Endothelial cell of umbilical vein (primary cell): ENCODE measurements around the gene KIF19. TPM values are rescaled to one million over a fixed set of nuclear protein-coding genes. Genes with fewer than 3 reads are reported as not detected.

ENCODE experiments used
- BruUV-seq: library from RNA; stranded (reverse); fragments of 400-500 nt; replicated peaks from 2 replicates; lab custom pipeline; 2021; lab: Mats Ljungman, UMichigan
- CTCF ChIA-PET: fragments of 300-600, 350-600 bp; sonication (Branson Sonifier 250); formaldehyde crosslinking; loops from one replicate; lab custom pipeline; 2021; ENCODE audit warnings: antibody characterized with exemption, inconsistent platforms; lab: Charles Lee
- POLR2A ChIA-PET: fragments of 300-600, 350-600 bp; sonication (Branson Sonifier 250); formaldehyde crosslinking; loops from one replicate; lab custom pipeline; 2021; ENCODE audit warnings: antibody characterized with exemption, inconsistent platforms; lab: Charles Lee
- DNase-seq: peaks from one replicate; pipeline ENCODE4 v3.0.0-alpha.2; 2011; ENCODE audit warnings: low read depth, low spot score
- FAIRE-seq: peaks from 2 replicates; lab custom pipeline; 2011; peaks lifted over from hg19 to GRCh38; lab: Jason Lieb, UNC
- H2AFZ ChIP-seq: 2 replicates; pipeline ENCODE4 v1.6.0; 2012; ENCODE audit warnings: low read depth, low read length, control low read depth, inconsistent platforms
- H3K27ac ChIP-seq: 2 replicates; pipeline ENCODE4 v1.5.1; 2011; ENCODE audit warnings: low read depth, mild to moderate bottlenecking, control low read depth, low read length, moderate library complexity; ENCODE audit not compliant: insufficient read depth
- H3K27me3 ChIP-seq, 2 experiments: 2 replicates each; pipeline versions ENCODE4 v1.6.0 to v1.6.1; 2011; ENCODE audit warnings: low read length in 2 of 2, mixed read lengths in 1 of 2; ENCODE audit not compliant: control insufficient read depth in 2 of 2, insufficient read depth in 2 of 2
- H3K36me3 ChIP-seq, 2 experiments: 2 replicates in 1 of 2; 3 replicates in 1 of 2; pipeline ENCODE4 v1.5.1; 2011; ENCODE audit warnings: low read length in 2 of 2, mild to moderate bottlenecking in 1 of 2, moderate library complexity in 1 of 2; ENCODE audit not compliant: control insufficient read depth in 2 of 2, insufficient read depth in 2 of 2; ENCODE audit errors: extremely low read depth in 1 of 2
- H3K4me1 ChIP-seq: 3 replicates; pipeline ENCODE4 v1.5.1; 2011; ENCODE audit warnings: mild to moderate bottlenecking, low read length; ENCODE audit not compliant: control insufficient read depth, insufficient read depth; ENCODE audit errors: extremely low read depth
- H3K4me2 ChIP-seq: 2 replicates; pipeline ENCODE4 v1.6.1; 2011; ENCODE audit warnings: low read length, control low read depth, mixed read lengths; ENCODE audit not compliant: insufficient read depth
- H3K4me3 ChIP-seq, 3 experiments: fragments of 200-600 bp in 1 of 3; sonication (generic), shearing (Covaris generic) in 1 of 3; replicated peaks in 1 of 3; 2 replicates each; pipeline ENCODE4 v1.5.1; 2011 to 2016; ENCODE audit warnings: control low read depth in 3 of 3, low read length in 3 of 3, mild to moderate bottlenecking in 2 of 3, inconsistent platforms in 1 of 3, low read depth in 1 of 3, moderate library complexity in 1 of 3; ENCODE audit not compliant: insufficient read depth in 1 of 3
- H3K79me2 ChIP-seq: 2 replicates; pipeline ENCODE4 v1.6.0; 2012; ENCODE audit warnings: low read length, inconsistent platforms; ENCODE audit not compliant: control insufficient read depth, insufficient read depth
- H3K9ac ChIP-seq: replicated peaks from 2 replicates; pipeline ENCODE3; 2011; ENCODE audit warnings: low read length, control low read depth; ENCODE audit not compliant: insufficient read depth; ENCODE audit errors: extremely low read depth
- H3K9me1 ChIP-seq: replicated peaks from 3 replicates; pipeline ENCODE4 v1.6.0; 2011; ENCODE audit warnings: mild to moderate bottlenecking, low read length; ENCODE audit not compliant: control insufficient read depth, insufficient read depth; ENCODE audit errors: extremely low read depth
- H3K9me3 ChIP-seq: replicated peaks from 2 replicates; pipeline ENCODE4 v1.5.1; 2012; ENCODE audit warnings: low read length, inconsistent platforms; ENCODE audit not compliant: control insufficient read depth, insufficient read depth
- H4K20me1 ChIP-seq: replicated peaks from 2 replicates; pipeline ENCODE3; 2011; ENCODE audit warnings: mild to moderate bottlenecking, low read length; ENCODE audit not compliant: control insufficient read depth, insufficient read depth; ENCODE audit errors: extremely low read depth
- CTCF ChIP-seq, 2 donors: IDR thresholded peaks; 1 replicate in 1 of 2; 2 replicates in 1 of 2; pipeline ENCODE4 v1.5.1; 2011; ENCODE audit warnings: low read length in 2 of 2, mild to moderate bottlenecking in 2 of 2, moderate library complexity in 2 of 2, control low read depth in 1 of 2, inconsistent platforms in 1 of 2, low read depth in 1 of 2; ENCODE audit not compliant: insufficient read depth in 1 of 2; ENCODE audit errors: extremely low read depth in 1 of 2
- EZH2 ChIP-seq: IDR thresholded peaks from 2 replicates; pipeline ENCODE4 v1.6.1; 2012; ENCODE audit warnings: borderline replicate concordance, low read depth, mild to moderate bottlenecking, moderate library complexity, low read length, inconsistent platforms; ENCODE audit not compliant: severe bottlenecking
- FOS ChIP-seq: IDR thresholded peaks from 2 replicates; pipeline ENCODE4 v1.6.1; 2011; ENCODE audit warnings: mild to moderate bottlenecking, low read length, moderate library complexity, borderline replicate concordance; ENCODE audit not compliant: insufficient read depth
- GATA2 ChIP-seq: IDR thresholded peaks from 2 replicates; pipeline ENCODE4 v1.7.0; 2011; ENCODE audit warnings: low read depth, mild to moderate bottlenecking, moderate library complexity, mixed read lengths, low read length; ENCODE audit not compliant: insufficient read length, insufficient read depth
- JUN ChIP-seq: IDR thresholded peaks from 2 replicates; pipeline ENCODE4 v1.6.1; 2011; ENCODE audit warnings: borderline replicate concordance, low read depth; ENCODE audit not compliant: insufficient read length, insufficient read depth
- MYC ChIP-seq: IDR thresholded peaks from one replicate; pipeline ENCODE4 v1.6.1; 2011; ENCODE audit warnings: mild to moderate bottlenecking, low read depth, low read length
- POLR2A ChIP-seq: IDR thresholded peaks from 2 replicates; pipeline ENCODE4 v1.6.1; 2012; ENCODE audit warnings: low read depth, mild to moderate bottlenecking, control low read depth, low read length
- POLR2AphosphoS5 ChIP-seq: IDR thresholded peaks from 2 replicates; pipeline ENCODE4 v1.6.1; 2012; ENCODE audit warnings: low read depth, mild to moderate bottlenecking, control low read depth, low read length, moderate library complexity; ENCODE audit not compliant: insufficient read depth
- dilution Hi-C: fragments of 300-500 bp; cut with MboI; formaldehyde crosslinking; loops from one replicate; pipeline ENCODE4 v1.15.0; 2019; ENCODE audit warnings: low sequenced_read_pairs; ENCODE audit not compliant: extremely low pct_ligation_motif_present
- intact Hi-C: fragments of 100-400 bp; cut with micrococcal nuclease; formaldehyde crosslinking; loops from one replicate; pipeline ENCODE4 v1.10.0; 2022
- polyA plus RNA-seq, 4 experiments: library from polyadenylated mRNA; depleted of rRNA in 3 of 4; stranded (reverse) in 3 of 4; unstranded in 1 of 4; fragments of >200 nt; gene quantifications; 2 replicates each; pipeline versions ENCODE4 v1.2.1 to v1.2.3, GENCODE V29; 2011 to 2012; ENCODE audit warnings: missing spikeins in 1 of 4
- total RNA-seq: library from RNA; stranded (reverse); gene quantifications from 2 replicates; pipeline ENCODE4 v1.2.3, GENCODE V29; 2021
- TF ChIP-seq, protein P1 (sequence below): IDR thresholded peaks from 2 replicates; pipeline ENCODE4 v1.6.1; 2011; ENCODE audit not compliant: insufficient read depth, insufficient read length

KIF19 gene
- total and polyA plus RNA-seq, 2 donors (not counting 3 experiments of a cell fraction or from before 2014, with no cell fraction given): 0.10 to 0.84 TPM

- dilution Hi-C loops: no loop called here
- POLR2A ChIA-PET: no interaction called here
- H3K36me3 ChIP-seq: no peaks in the 10 kb centered on the region
Measured at GRCh38 chr17:74390680-74391653, 64.9 kb downstream of the KIF19 start.

More at GRCh38 chr17:74390680-74391653, 64.9 kb downstream of the KIF19 start:
- Histone ChIP-seq H3K9me1 (no peaks in the 10 kb centered on the region), H3K9ac (no peak overlapping the region), H3K27ac (no peak overlapping the region), H3K4me2 (no peak overlapping the region), H4K20me1 (no peaks in the 10 kb centered on the region), H3K79me2 (no peaks in the 10 kb centered on the region), H3K27me3 (no peaks in the 10 kb centered on the region), H3K9me3 (no peaks in the 10 kb centered on the region), H3K4me3 (no peak overlapping the region), H2AFZ (no peak overlapping the region), H3K4me1 (no peaks in the 10 kb centered on the region)
- intact Hi-C loops: no loop called here
- FAIRE-seq (no peak), DNase-seq (no peak)
- no peak for TF ChIP-seq POLR2A
- TF ChIP-seq, protein P1, sequence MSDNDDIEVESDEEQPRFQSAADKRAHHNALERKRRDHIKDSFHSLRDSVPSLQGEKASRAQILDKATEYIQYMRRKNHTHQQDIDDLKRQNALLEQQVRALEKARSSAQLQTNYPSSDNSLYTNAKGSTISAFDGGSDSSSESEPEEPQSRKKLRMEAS: no peak
- TF ChIP-seq EZH2: no peak
- no peak for TF ChIP-seq FOS
- TF ChIP-seq MYC: no peak
- no peak for TF ChIP-seq POLR2AphosphoS5
- no peak for TF ChIP-seq GATA2
- TF ChIP-seq CTCF (IDR thresholded peaks at IDR 0.05; ENCODE audit: extremely low read depth in 1 of 2, insufficient read depth in 1 of 2, low read depth in 1 of 2, low read length in 2 of 2): no peak
- no peak for TF ChIP-seq JUN
- no TSS peak for BruUV-seq
- CTCF ChIA-PET: interaction anchor here (0.7 to 5.3 kb wide), 3 partner anchors 11 to 90 kb away, joined by 3 to 32 read pairs (median 4); no protein-coding TSS in a partner anchor
